ENCODE results near the gene FAM81B. TPM values are rescaled to one million over a fixed set of nuclear protein-coding genes. Genes with fewer than 3 reads are reported as not detected.

The FAM81B gene
- total and polyA plus RNA-seq, 2 donors (not counting 3 experiments of a cell fraction or from before 2014, with no cell fraction given): not detected

GRCh38 chr5:95358320-95358719 is 32.8 kb upstream of the FAM81B start:
- no peaks in the 10 kb centered on the region for H3K36me3 ChIP-seq (ENCODE audit: control insufficient read depth in 2 of 2, extremely low read depth in 1 of 2, insufficient read depth in 2 of 2, low read length in 2 of 2)
- H3K4me2 ChIP-seq (ENCODE audit: insufficient read depth, low read length): no peak overlapping the region
- FAIRE-seq: no peak
- ChIA-PET POLR2A (no interaction called here), CTCF (interaction anchor here (1.0 kb wide), 1 partner anchor 12 kb away, joined by 3 read pairs; no protein-coding TSS in a partner anchor)
- no peak overlapping the region for H3K4me3 ChIP-seq (replicated peaks in 1 of 3; ENCODE audit: insufficient read depth in 1 of 3, low read depth in 1 of 3, low read length in 3 of 3)
- H3K9me1 ChIP-seq (replicated peaks; ENCODE audit: control insufficient read depth, extremely low read depth, insufficient read depth, low read length): no peaks in the 10 kb centered on the region
- no peaks in the 10 kb centered on the region for H4K20me1 ChIP-seq (replicated peaks; ENCODE audit: control insufficient read depth, extremely low read depth, insufficient read depth, low read length)
- H3K27ac ChIP-seq (ENCODE audit: insufficient read depth, low read depth, low read length): no peak overlapping the region
- BruUV-seq (replicated peaks): no TSS peak
- no peaks in the 10 kb centered on the region for H3K9me3 ChIP-seq (replicated peaks; ENCODE audit: control insufficient read depth, insufficient read depth, low read length)
- H2AFZ ChIP-seq (ENCODE audit: low read depth, low read length): no peak overlapping the region
- DNase-seq (ENCODE audit: low read depth, low spot score): no peak
- dilution Hi-C loops (cut with MboI; ENCODE audit: extremely low pct_ligation_motif_present, low sequenced_read_pairs): no loop called here
- no peak for TF ChIP-seq GATA2 (IDR thresholded peaks at IDR 0.05; ENCODE audit: insufficient read depth, insufficient read length, low read depth, low read length)
- TF ChIP-seq POLR2AphosphoS5 (IDR thresholded peaks at IDR 0.05; ENCODE audit: insufficient read depth, low read depth, low read length): no peak
- TF ChIP-seq POLR2A (IDR thresholded peaks at IDR 0.05; ENCODE audit: low read depth, low read length): no peak
- TF ChIP-seq JUN (IDR thresholded peaks at IDR 0.05; ENCODE audit: borderline replicate concordance, insufficient read depth, insufficient read length, low read depth): no peak
- no peak for TF ChIP-seq FOS (IDR thresholded peaks at IDR 0.05; ENCODE audit: borderline replicate concordance, insufficient read depth, low read length)
- no peak for TF ChIP-seq EZH2 (IDR thresholded peaks at IDR 0.05; ENCODE audit: borderline replicate concordance, low read depth, low read length, severe bottlenecking)
- TF ChIP-seq MAX (IDR thresholded peaks at IDR 0.05; ENCODE audit: insufficient read depth, insufficient read length): no peak
- no peak for TF ChIP-seq CTCF (IDR thresholded peaks at IDR 0.05; ENCODE audit: extremely low read depth in 1 of 2, insufficient read depth in 1 of 2, low read depth in 1 of 2, low read length in 2 of 2)
- no peak overlapping the region for H3K9ac ChIP-seq (replicated peaks; ENCODE audit: extremely low read depth, insufficient read depth, low read length)
- intact Hi-C loops (cut with micrococcal nuclease): no loop called here
- H3K79me2 ChIP-seq (ENCODE audit: control insufficient read depth, insufficient read depth, low read length): no peaks in the 10 kb centered on the region
- peaks cover 6 to 10% of the 10 kb centered on the region in 2 experiments for H3K27me3 ChIP-seq (ENCODE audit: control insufficient read depth in 2 of 2, insufficient read depth in 2 of 2, low read length in 2 of 2)
- no peaks in the 10 kb centered on the region for H3K4me1 ChIP-seq (ENCODE audit: control insufficient read depth, extremely low read depth, insufficient read depth, low read length)

Measured in endothelial cell of umbilical vein (primary cell).